ENCODE measurements around the gene PRKCA. TPM values are rescaled to one million over a fixed set of nuclear protein-coding genes. Genes with fewer than 3 reads are reported as not detected.

The PRKCA gene
- total RNA-seq, 2 experiments from 2014 or later: 78.4 to 79.7 TPM

DNA sequence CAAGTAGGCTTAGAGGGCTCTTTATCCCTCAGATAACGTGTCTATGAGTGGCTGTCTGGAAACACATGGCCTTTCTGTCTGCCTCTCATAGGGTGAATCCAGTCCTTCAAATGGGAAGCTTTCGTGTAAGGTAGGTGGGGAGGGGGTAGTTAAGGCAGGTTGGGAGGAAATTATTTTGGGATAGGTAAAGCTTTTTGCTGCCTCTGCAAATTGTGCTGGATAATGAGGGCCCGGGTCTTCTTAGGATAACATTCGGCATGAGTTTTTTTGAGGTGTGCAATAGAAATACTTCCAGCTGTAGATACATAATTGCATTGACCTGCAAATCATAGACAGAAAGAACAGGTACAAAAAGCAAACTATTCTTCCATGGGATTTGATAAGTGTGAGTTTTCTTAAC, 189.7 kb downstream of the PRKCA start:
- CTCF ChIA-PET: interaction anchor here (0.7 to 1.2 kb wide), 2 partner anchors 11 to 60 kb away, joined by 3 to 4 read pairs; no protein-coding TSS in a partner anchor
- no peak overlapping the region for H3K27ac Mint-ChIP-seq
- H3K4me3 Mint-ChIP-seq: no peak overlapping the region
- H3K27me3 Mint-ChIP-seq (ENCODE audit: low read depth): no peaks in the 10 kb centered on the region
- intact Hi-C loops (cut with micrococcal nuclease): no loop called here
- peaks cover 14% of the 10 kb centered on the region for H3K36me3 Mint-ChIP-seq (ENCODE audit: low read depth)
- no peak for DNase-seq
- H3K9me3 Mint-ChIP-seq: no peaks in the 10 kb centered on the region
- peaks cover 64% of the 10 kb centered on the region for H3K4me1 Mint-ChIP-seq (ENCODE audit: low read depth)

DNA sequence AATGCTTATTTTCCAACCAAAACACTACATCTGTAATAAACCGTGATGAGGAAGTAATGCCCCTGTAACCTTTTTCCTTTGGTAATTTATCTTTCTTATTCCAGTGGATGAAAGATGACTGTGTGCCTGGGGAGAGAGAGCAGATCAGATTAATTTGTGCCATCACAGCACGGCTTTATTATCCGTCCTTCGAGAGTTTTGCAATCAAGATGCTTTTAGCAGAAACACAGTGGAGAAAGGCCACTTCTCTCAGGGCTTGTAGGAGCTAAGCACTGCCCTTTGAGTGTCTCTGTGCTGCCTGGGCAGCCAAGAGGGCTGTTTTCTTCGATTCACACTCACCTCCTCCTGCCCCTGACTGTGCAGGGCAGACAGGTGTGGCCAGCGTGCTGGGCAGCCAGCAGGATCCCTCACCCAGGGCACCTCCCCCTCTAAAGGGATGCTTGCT, 190.2 kb downstream of the PRKCA start:
- CTCF ChIA-PET: interaction anchor here (0.7 kb wide), 1 partner anchor 61 kb away, joined by 3 read pairs; no protein-coding TSS in a partner anchor
- no peaks in the 10 kb centered on the region for H3K27me3 Mint-ChIP-seq (ENCODE audit: low read depth)
- peaks cover 16% of the 10 kb centered on the region for H3K36me3 Mint-ChIP-seq (ENCODE audit: low read depth)
- no peaks in the 10 kb centered on the region for H3K9me3 Mint-ChIP-seq
- H3K4me1 Mint-ChIP-seq (ENCODE audit: low read depth): peaks cover 59% of the 10 kb centered on the region
- H3K27ac Mint-ChIP-seq: no peak overlapping the region
- intact Hi-C loops (cut with micrococcal nuclease): no loop called here
- DNase-seq: no peak
- no peak overlapping the region for H3K4me3 Mint-ChIP-seq

DNA sequence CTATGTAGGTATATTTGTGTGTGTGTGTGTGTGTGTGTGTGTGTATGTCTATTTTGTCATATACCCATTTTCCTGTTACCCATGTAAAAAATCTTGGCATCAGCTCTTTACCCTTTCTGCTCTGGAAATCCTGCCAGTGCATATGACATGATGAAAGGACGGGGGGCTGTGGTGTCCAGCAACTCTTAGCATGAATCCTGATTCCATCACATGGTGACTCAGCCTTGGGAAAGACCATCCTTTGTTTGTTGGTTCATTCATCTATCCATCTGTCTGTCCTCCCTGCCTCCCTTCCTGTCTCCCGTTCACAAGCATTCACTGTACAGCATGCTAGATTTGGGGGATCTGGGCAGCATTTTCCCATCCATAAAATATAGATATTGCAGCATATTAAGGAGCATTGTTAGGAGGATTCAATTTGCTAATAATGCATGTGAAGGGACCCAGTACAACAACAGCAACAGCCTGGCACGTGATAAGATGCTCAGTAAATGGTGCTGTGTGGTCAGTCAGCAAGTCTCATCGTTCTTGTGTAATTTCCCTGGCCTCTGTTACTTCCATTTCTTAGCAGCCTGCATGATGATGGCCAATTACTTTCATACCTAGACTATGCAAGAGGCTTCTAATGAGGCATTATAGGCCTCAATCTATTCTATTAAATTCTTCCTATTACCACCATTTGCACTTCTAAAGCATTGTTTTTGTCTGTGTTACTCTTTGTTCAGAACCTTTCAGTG, 191.0 kb downstream of the PRKCA start:
- intact Hi-C loops (cut with micrococcal nuclease): no loop called here
- Mint-ChIP-seq H3K27ac (peak overlapping the region; percentile 50), H3K4me3 (no peak overlapping the region), H3K27me3 (ENCODE audit: low read depth) (no peaks in the 10 kb centered on the region), H3K9me3 (no peaks in the 10 kb centered on the region), H3K4me1 (ENCODE audit: low read depth) (peaks cover 55% of the 10 kb centered on the region), H3K36me3 (ENCODE audit: low read depth) (peaks cover 20% of the 10 kb centered on the region)
- DNase-seq: no peak
- CTCF ChIA-PET: no interaction called here

DNA sequence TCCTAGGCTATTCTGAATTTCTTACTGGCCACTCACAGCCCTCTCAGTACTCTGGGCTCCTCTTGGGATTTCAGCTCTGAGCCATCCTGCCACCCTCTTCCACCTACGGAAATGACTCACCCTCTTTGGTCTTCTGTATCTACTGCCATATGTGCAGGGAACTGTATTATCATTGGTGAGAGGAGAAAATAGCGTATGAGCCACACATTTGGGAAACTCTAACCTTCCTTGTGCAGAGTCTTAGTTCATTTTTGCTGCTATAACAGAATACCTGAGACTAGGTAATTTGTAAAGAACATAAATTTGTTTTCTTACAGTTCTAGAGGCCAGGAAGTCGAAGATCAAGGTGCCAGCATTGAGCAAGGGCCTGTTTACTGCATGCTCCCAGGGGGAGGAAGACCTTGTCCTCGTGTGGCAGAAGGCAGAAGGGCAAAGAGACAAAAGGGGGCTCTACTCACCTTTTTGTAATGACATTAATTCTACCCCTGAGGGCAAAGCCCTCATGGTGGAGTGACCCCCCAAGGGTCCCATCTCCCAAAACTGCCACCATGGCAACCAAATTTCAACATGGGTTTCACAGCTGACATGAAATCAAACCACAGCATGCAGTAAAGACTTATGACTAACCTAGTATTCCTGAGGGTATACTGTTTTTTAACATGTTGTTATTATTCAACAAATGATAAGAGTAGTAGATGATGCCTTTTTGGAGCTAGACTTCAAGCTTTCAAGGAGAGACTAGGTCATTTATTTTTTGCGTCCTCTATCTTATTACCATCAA, 191.8 kb downstream of the PRKCA start:
- Mint-ChIP-seq H3K4me1 (ENCODE audit: low read depth) (peaks cover 57% of the 10 kb centered on the region), H3K36me3 (ENCODE audit: low read depth) (peaks cover 24% of the 10 kb centered on the region), H3K4me3 (no peak overlapping the region), H3K27me3 (ENCODE audit: low read depth) (no peaks in the 10 kb centered on the region), H3K27ac (peak overlapping the region; percentile 50), H3K9me3 (no peaks in the 10 kb centered on the region)
- intact Hi-C loops (cut with micrococcal nuclease): no loop called here
- DNase-seq: no peak
- CTCF ChIA-PET: interaction anchor here (1.1 to 1.2 kb wide), 2 partner anchors 19 to 22 kb away, joined by 3 read pairs; no protein-coding TSS in a partner anchor

DNA sequence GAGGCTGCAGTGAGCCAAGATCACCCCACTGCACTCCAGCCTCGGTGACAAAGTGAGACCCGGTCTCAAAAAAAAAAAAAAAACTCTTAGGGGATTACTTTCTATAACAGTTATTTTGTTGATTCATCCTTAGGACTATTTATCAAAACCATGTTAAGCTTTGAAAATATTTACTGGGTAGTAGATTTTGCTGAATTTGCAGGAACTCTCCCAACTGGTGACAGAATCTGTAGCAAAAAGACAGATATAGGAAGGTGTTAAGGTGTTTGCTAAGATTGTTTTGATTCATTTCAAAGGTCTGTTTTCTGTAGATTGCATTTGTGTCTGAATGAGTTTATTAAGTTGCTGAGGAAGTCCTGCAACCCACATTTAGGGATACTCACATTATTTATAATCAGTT, 192.6 kb downstream of the PRKCA start:
- H3K36me3 Mint-ChIP-seq (ENCODE audit: low read depth): peaks cover 25% of the 10 kb centered on the region
- no peaks in the 10 kb centered on the region for H3K9me3 Mint-ChIP-seq
- H3K4me3 Mint-ChIP-seq: no peak overlapping the region
- peaks cover 61% of the 10 kb centered on the region for H3K4me1 Mint-ChIP-seq (ENCODE audit: low read depth)
- no peak overlapping the region for H3K27ac Mint-ChIP-seq
- intact Hi-C loops (cut with micrococcal nuclease): no loop called here
- H3K27me3 Mint-ChIP-seq (ENCODE audit: low read depth): no peaks in the 10 kb centered on the region
- CTCF ChIA-PET: interaction anchor here (1.0 to 1.2 kb wide), 3 partner anchors 20 to 294 kb away, joined by 3 to 6 read pairs (median 3); no protein-coding TSS in a partner anchor
- DNase-seq: no peak

DNA sequence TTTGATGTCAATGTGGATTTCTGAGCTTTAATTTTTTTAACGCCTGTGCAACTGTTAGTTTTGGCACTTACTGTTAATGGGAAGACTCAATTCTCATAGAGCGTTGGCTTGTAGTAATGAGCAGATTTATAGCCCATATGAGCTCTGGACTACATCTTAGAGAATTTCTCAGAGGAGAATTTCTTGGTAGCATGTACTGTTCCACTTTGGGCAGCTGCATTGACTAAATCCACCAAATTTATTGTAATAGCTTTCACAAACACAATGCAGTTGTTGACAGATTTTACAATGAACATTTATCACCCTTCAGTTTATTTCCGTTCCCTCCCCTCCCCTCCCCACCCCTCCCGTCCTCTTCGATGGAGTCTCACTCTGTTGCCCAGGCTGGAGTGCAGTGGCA, 193.9 kb downstream of the PRKCA start:
- no peak overlapping the region for H3K27ac Mint-ChIP-seq
- H3K9me3 Mint-ChIP-seq: no peaks in the 10 kb centered on the region
- CTCF ChIA-PET: interaction anchor here (0.6 to 1.0 kb wide), 2 partner anchors 14 to 70 kb away, joined by 3 to 7 read pairs; no protein-coding TSS in a partner anchor
- H3K4me3 Mint-ChIP-seq: no peak overlapping the region
- intact Hi-C loops (cut with micrococcal nuclease): no loop called here
- DNase-seq: no peak
- H3K4me1 Mint-ChIP-seq (ENCODE audit: low read depth): peaks cover 63% of the 10 kb centered on the region
- peaks cover 25% of the 10 kb centered on the region for H3K36me3 Mint-ChIP-seq (ENCODE audit: low read depth)
- no peaks in the 10 kb centered on the region for H3K27me3 Mint-ChIP-seq (ENCODE audit: low read depth)

DNA sequence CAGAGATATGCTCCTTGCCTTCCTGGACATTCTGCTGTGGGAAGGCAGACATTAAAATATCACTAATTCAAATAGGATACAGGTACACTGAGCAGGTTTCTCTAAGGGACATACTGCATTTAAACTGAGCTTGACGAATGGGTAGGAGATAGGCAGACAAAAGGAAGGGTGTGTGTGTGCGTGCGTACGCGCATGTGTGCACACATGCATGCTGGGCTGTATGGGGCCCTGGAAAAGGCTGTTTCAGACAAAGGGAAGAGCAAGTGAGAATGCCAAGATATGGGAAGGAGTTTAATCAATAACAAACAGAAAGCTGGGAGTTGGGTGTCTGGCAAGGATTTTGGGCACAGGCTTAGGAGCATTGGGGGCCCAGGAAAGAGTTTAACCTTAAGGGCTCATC, 196.2 kb downstream of the PRKCA start:
- no peak overlapping the region for H3K4me3 Mint-ChIP-seq
- peaks cover 25% of the 10 kb centered on the region for H3K36me3 Mint-ChIP-seq (ENCODE audit: low read depth)
- peaks cover 54% of the 10 kb centered on the region for H3K4me1 Mint-ChIP-seq (ENCODE audit: low read depth)
- no peak for DNase-seq
- H3K27me3 Mint-ChIP-seq (ENCODE audit: low read depth): no peaks in the 10 kb centered on the region
- CTCF ChIA-PET: no interaction called here
- H3K9me3 Mint-ChIP-seq: no peaks in the 10 kb centered on the region
- H3K27ac Mint-ChIP-seq: no peak overlapping the region
- intact Hi-C loops (cut with micrococcal nuclease): no loop called here

DNA sequence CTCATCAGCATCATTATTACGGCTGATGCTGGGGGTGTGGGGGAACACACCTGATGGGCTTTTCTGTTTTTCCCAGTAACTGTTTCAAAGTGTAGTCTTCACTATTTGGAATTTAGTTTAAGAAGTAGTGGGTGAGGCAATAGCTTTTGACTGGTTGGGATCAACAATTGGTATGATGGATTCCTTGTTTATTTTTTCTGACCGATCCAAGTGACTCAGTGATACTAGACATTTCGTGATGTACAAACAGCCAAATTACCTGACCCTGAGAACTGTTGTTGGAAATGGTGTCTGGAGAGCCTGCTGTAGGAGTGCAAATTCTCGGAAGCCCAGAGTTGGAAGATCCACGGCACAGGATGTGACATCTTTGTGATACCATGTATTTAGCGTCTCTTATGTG, 204.2 kb downstream of the PRKCA start:
- intact Hi-C loops (cut with micrococcal nuclease): no loop called here

DNA sequence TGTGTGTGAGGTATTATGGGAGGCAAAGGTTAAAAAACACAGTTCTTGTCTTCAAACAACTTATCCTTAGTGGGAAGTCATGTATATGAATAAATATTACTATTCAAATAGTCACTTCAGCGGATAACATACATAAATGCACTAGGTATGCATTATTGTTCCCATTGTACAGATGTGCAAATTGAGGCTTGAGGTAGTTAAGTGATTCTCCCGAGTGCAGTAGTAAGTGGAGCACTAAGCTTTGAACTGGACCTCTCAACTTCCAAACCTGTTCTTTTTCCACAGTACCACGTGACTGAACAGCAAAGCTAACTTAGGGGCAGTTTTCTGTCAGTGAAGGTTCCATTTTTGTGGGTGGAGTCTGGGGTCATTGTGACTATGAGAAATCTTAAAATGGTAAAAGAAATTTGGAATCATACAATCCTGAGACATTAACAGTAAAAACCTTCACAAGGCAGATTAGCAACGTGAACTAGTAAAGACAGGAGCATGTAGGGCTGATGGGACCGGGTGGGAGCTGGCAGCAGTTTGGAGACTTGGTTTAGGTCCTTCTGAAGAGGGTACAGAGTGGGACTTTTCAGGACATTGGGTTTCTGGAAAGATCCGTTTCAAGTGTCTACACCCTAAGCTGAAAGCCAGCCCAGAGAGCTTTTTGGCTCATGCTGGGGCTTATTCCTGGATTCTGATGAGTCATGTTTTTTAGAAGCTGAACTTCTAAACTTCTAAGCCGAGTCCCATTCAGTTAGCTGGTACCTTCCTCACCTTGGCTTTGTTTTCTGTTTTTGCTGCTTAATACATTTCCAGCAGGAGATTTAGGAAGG, 204.9 kb downstream of the PRKCA start:
- Mint-ChIP-seq H3K9me3 (no peaks in the 10 kb centered on the region), H3K4me1 (ENCODE audit: low read depth) (peaks cover 73% of the 10 kb centered on the region), H3K4me3 (no peak overlapping the region), H3K27ac (peak overlapping the region; percentile 82), H3K36me3 (ENCODE audit: low read depth) (peaks cover 5% of the 10 kb centered on the region), H3K27me3 (ENCODE audit: low read depth) (no peaks in the 10 kb centered on the region)
- intact Hi-C loops (cut with micrococcal nuclease): no loop called here
- CTCF ChIA-PET: no interaction called here
- peak; percentile 33 for DNase-seq

More for the DNA sequence above, 204.2 kb downstream of the PRKCA start:
- no peaks in the 10 kb centered on the region for H3K27me3 Mint-ChIP-seq (ENCODE audit: low read depth)
- no peaks in the 10 kb centered on the region for H3K9me3 Mint-ChIP-seq
- CTCF ChIA-PET: no interaction called here
- H3K27ac Mint-ChIP-seq: peak overlapping the region; percentile 14
- no peak overlapping the region for H3K4me3 Mint-ChIP-seq
- no peak for DNase-seq
- H3K36me3 Mint-ChIP-seq (ENCODE audit: low read depth): peaks cover 5% of the 10 kb centered on the region
- peaks cover 69% of the 10 kb centered on the region for H3K4me1 Mint-ChIP-seq (ENCODE audit: low read depth)

DNA sequence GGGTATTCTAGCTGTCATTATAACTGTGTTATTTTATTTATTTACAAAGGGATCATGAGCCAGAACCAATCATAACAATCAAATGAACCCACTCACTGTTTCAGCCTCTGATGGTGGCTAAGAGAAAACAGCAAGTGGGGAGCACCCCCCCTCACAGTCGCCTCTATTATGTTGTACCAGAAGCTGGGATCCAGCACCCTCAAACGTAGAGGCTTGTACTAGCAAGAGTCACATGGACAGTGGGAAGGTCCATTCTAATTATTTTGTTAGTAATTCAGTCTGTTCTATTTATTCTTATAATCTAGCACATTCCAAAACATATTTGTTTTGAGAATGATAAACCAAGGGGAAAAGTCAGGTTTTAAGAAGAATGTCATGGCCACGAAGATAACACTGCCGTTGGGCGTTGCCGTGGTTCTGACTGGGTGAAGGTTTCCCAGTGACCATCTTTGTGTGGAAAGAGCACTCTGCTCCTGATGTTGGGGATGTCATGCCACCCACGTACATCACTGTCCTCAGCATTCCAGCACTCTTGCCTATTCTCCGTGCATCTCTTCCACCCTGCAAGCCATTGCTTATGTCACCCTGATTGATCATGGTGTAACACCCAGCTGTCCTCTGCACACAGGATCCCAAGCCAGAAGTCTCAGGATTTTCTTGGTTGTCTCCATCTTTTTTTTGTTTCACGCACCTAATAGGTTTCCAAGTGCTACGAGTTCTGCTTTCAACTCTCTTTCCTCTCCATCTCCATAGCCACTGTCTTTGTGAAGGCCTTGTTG, 205.8 kb downstream of the PRKCA start:
- intact Hi-C loops (cut with micrococcal nuclease): loop anchor here (2.0 kb wide), 2 partner anchors 165 to 195 kb away; no protein-coding TSS in a partner anchor
- Mint-ChIP-seq H3K27ac (peak overlapping the region; percentile 90), H3K27me3 (ENCODE audit: low read depth) (no peaks in the 10 kb centered on the region), H3K9me3 (no peaks in the 10 kb centered on the region), H3K4me3 (no peak overlapping the region), H3K36me3 (ENCODE audit: low read depth) (peaks cover 7% of the 10 kb centered on the region), H3K4me1 (ENCODE audit: low read depth) (peaks cover 80% of the 10 kb centered on the region)
- CTCF ChIA-PET: no interaction called here
- DNase-seq: no peak

Measured in activated naive CD4-positive, alpha-beta T cell treated with anti-CD3 and anti-CD28 coated beads for 36 hours (primary cell).